ENCODE measurements around the gene VAX1.

The VAX1 gene

GRCh38 chr10:117165538-117166417, 27.7 kb upstream of the VAX1 start:
- no peak for DNase-seq (ENCODE audit: low read depth)
- no peak overlapping the region for H3K4me3 ChIP-seq (ENCODE audit: low read depth, low read length)

- no peak for DNase-seq (ENCODE audit: low read depth)
- H3K4me3 ChIP-seq (ENCODE audit: low read depth, low read length) = no peak overlapping the region
These were observed 26.8 kb upstream of the VAX1 start for GRCh38 chr10:117164592-117165537.

- H3K4me3 ChIP-seq (ENCODE audit: low read depth, low read length) = no peak overlapping the region
- no peak for DNase-seq (ENCODE audit: low read depth)
These were observed 26.0 kb upstream of the VAX1 start for GRCh38 chr10:117163954-117164548.

- no peak overlapping the region for H3K4me3 ChIP-seq (ENCODE audit: low read depth, low read length)
- DNase-seq (ENCODE audit: low read depth) = no peak
These were observed 25.2 kb upstream of the VAX1 start for GRCh38 chr10:117163061-117163953.

- no peak for DNase-seq (ENCODE audit: low read depth)
- no peak overlapping the region for H3K4me3 ChIP-seq (ENCODE audit: low read depth, low read length)
These were observed 24.3 kb upstream of the VAX1 start for GRCh38 chr10:117162093-117163060.

GRCh38 chr10:117161386-117162033, 23.4 kb upstream of the VAX1 start:
- DNase-seq (ENCODE audit: low read depth) = no peak

DNA sequence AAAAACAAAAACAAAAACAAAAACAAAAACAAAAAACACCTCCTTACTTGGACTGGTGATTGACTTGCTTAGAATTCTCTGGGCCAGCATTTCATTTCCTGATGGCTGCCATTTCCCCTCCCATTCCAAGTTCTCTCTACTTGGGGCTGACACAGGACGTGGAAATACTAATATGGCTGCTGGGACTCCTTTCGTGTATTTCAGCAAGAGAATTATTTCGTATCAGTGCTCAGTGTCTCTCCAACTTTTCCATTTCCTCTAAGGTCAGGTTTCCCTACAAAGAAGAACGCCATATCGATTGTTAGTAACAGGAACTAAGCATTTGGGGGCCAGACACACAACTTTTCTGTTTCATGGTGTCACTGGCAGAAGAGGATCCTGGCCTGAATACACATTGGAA, 22.5 kb upstream of the VAX1 start:
- no peak for DNase-seq (ENCODE audit: low read depth)
- H3K4me3 ChIP-seq (ENCODE audit: low read depth, low read length) = no peak overlapping the region

More at GRCh38 chr10:117161386-117162033, 23.4 kb upstream of the VAX1 start:
- H3K4me3 ChIP-seq (ENCODE audit: low read depth, low read length) = no peak overlapping the region

GRCh38 chr10:117159390-117159789, 21.3 kb upstream of the VAX1 start:
- DNase-seq (ENCODE audit: low read depth) = no peak
- no peak overlapping the region for H3K4me3 ChIP-seq (ENCODE audit: low read depth, low read length)

DNA sequence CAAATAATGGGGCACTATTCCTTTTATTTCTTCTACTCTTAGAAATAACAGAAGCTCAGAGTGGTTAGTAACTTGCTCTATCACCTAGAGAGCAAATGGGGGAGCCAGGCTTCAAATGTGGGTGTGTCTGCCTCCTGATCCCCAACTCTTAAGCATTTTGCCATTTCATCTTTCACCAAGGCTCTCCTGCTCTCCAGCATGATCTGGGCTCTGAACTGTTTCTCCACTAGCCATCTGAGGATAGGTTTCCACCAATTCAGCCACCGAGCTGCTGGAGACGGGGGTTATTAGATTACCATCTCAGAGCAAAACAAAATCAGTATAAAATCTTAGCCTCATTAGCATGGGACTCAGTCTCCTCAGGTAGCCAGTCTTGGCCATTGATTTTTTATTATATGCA, 20.2 kb upstream of the VAX1 start:
- no peak for DNase-seq (ENCODE audit: low read depth)
- H3K4me3 ChIP-seq (ENCODE audit: low read depth, low read length) = no peak overlapping the region

GRCh38 chr10:117152668-117153067, 14.6 kb upstream of the VAX1 start:
- H3K4me3 ChIP-seq (ENCODE audit: low read depth, low read length) = no peak overlapping the region
- DNase-seq (ENCODE audit: low read depth) = no peak

- H3K4me3 ChIP-seq (ENCODE audit: low read depth, low read length) = no peak overlapping the region
These were observed 10.2 kb upstream of the VAX1 start for GRCh38 chr10:117148284-117148683.

GRCh38 chr10:117145019-117145418, 6.9 kb upstream of the VAX1 start:
- no peak for DNase-seq (ENCODE audit: low read depth)
- no peak overlapping the region for H3K4me3 ChIP-seq (ENCODE audit: low read depth, low read length)

More at GRCh38 chr10:117148284-117148683, 10.2 kb upstream of the VAX1 start:
- DNase-seq (ENCODE audit: low read depth) = no peak

DNA sequence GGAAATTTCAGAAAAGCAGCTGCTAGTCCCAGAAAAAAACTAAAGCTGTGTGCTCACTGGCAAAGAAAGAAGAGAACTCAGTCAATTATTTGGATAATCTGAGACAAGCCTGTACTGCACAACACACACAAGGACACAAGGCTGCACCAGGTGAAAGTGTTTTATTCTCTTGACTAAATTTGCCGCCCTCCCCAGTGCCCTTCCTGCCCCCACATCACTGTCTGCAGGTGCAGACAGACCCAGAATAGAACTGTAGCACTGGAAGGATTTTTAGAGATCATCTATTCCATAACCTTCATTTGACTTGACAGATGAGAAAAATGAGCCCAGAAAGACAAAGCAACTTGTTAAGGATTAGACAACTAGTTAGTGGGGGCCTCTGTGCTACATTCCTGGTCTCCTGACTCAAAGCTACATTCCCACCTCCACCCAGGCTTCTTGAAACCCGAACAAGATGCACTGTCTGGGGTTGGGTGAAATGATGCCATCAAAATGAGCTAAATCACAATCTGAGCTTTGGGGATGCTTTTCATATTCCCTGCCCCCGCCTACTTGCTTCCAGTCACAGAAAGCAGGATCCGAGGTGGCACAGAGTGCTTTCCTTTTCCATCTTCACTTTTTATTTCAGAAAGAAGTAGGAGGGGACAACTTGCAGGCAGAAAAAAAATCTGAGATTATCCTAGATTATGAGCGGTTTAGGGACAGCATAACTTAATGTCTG, 5.2 kb upstream of the VAX1 start:
- H3K4me3 ChIP-seq (ENCODE audit: low read depth, low read length) = no peak overlapping the region
- no peak for DNase-seq (ENCODE audit: low read depth)

GRCh38 chr10:117140525-117140902, 2.4 kb upstream of the VAX1 start:
- H3K4me3 ChIP-seq (ENCODE audit: low read depth, low read length) = no peak overlapping the region
- no peak for DNase-seq (ENCODE audit: low read depth)

DNA sequence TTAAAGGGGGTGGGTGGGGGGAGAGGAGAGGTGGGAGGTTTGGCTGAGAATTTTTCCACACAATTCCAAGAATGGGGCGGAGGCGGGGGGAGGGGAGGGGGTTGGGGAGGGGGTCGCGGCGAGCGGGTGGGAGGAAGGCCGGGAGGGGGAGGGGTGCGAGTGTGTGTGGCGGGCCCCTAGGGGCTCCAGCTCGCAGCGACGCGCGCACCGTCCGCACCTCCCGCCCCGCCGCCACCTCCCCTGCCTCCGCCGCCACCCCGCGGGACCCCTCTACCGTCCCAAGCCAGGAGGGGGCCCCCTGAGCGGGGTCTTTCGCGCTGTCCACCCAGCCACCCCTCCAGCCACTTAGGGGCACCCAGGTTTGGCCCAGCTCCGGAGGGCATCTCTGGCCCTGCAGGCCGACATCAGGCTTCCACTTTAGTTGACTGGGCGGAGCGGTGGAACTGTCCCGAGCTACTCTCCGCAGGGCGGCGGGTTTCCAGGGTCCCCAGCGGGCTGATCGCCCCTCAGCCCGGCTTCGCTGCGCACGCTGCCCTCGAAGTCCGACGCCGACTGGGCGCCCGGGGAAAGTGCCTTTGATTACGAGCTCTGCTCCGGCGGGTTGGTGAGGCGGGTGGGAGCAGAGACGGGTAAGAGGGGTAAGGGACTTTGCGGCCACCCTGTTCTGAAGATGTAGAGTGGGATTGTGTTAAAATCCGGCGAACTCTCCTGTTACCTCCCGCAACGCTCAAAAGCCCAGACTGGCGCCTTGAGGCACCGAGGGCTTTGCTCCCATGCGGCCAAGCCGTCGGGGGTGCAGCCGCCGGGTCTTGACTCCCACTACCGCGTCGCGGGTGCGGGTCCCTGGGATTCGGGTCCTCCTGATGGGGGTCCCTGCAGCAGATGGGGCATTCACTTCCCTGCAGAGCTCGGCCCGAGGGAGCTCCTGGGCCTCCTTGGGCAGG, 1.8 kb upstream of the VAX1 start:
- DNase-seq (ENCODE audit: low read depth) = no peak
- H3K4me3 ChIP-seq (ENCODE audit: low read depth, low read length) = no peak overlapping the region
